Measurements from ENCODE around the gene OSBPL7.

DNA sequence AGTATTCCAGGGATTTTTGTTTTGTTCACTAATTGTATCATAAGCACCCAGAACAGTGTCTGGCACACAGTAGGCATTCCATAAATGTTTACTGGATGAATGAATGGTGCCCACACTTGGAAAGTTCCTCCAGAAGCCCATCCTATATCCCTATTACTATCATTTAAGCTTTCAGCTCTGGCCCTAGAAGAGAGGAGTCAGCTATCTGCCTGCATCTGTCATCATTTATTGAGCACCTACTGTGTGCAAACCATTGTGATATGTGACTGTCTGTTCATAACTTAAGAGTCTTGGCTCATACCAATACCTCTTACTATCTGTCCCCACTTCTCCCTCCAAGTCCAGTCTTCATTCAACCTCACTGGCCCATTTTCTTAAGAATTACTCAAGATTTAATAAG, 49.5 kb upstream of the OSBPL7 start:
- TF ChIP-seq, protein P1, sequence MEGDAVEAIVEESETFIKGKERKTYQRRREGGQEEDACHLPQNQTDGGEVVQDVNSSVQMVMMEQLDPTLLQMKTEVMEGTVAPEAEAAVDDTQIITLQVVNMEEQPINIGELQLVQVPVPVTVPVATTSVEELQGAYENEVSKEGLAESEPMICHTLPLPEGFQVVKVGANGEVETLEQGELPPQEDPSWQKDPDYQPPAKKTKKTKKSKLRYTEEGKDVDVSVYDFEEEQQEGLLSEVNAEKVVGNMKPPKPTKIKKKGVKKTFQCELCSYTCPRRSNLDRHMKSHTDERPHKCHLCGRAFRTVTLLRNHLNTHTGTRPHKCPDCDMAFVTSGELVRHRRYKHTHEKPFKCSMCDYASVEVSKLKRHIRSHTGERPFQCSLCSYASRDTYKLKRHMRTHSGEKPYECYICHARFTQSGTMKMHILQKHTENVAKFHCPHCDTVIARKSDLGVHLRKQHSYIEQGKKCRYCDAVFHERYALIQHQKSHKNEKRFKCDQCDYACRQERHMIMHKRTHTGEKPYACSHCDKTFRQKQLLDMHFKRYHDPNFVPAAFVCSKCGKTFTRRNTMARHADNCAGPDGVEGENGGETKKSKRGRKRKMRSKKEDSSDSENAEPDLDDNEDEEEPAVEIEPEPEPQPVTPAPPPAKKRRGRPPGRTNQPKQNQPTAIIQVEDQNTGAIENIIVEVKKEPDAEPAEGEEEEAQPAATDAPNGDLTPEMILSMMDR (IDR thresholded peaks at IDR 0.05; ENCODE audit: low read length): no peak
- TF ChIP-seq EZH2 (IDR thresholded peaks at IDR 0.05; ENCODE audit: borderline replicate concordance, low read length): no peak

All from OCI-LY1 (cell line).